Bone marrow (tissue), 2 donors: ENCODE data around the gene SDK2.

ENCODE experiments used
- DNase-seq, 2 donors: peaks; one replicate each; lab custom pipeline; 2025; lab: John Stamatoyannopoulos, UW

Gene SDK2

DNA sequence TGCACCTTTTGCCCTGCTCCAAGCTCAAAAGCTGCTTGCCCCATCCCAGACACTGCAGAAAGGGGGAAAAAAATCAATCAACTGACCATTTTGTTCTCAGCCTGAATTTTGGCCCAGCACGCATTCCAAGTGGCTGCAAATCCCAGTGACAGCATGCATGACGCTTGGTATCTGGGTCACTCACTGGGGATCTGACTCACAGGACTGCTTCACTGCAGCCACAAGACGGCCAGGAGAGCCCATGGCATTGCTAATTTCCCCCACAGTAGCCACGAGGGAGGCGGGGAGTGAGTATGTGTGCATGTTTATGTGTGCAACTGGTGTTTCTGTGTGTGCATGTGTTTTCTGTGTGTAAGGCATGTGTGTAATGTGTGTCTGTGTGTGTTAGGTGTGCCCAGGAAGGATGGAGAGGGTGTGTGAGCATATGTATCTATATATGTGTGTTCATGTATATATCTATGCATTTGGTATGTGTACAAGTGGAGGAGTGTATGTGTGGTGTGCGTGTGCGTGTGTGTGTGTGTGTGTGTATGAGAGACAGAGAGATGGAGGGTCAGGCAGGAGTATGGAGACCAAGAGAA is 33.8 kb downstream of the SDK2 start:
- no peak for DNase-seq

DNA sequence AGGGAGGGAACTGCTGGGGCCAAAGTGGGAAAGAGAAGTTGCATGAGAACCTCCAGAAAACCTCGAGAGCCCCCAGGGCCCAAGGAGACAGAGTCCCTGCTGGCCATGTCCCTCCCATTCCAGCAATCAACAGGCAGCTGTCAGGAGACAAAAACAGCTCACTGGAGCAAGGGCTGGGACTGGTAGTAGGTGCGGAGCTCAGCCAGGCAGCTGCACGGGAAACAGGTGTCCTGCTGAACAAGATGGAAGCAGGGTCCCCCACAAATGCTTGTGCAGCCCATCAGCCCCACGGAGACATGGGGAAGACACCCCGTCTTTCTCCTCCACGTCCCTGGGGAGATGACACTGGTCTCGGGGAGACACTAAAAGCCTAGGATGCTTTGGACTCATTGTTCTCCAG is 34.5 kb downstream of the SDK2 start:
- DNase-seq, result no peak

DNA sequence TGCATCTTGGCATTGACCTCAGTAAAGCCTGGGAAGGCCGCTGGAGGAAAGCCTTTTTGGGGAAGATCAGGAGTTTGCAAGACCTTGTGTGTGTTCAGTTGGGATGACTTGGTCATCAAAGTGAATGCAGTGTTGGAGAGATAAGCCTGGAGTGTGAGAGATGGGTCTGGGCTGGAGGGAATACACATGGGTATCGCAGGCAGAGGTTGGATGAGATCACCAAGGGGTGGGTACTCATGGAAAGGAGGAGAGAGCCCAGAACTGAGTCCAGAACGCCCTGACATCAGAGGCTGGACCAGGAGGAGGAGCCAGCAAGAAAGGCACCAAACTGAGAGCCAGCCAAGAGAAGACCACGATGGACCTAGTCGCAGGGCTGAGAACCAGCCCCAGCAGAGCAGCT is 35.2 kb downstream of the SDK2 start:
- no peak for DNase-seq

DNA sequence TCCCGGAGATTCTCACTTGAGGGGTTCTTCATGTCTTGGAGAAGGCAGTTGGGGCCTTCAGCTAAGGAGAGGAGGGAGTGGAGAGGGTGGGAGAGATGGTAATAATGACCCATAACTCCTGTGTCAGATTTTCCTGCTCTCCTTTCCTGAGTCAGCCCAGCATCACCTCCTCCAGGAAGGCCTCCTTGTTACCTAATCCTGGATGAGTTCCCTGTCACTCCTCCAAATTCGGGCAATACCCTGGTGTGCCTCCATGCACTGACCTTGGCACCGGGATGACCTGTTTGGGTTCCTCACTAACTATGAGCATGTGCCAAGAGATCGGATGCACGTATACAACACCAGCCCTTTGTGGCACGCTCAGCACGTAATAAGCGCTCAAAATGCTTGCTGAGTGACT is 38.8 kb downstream of the SDK2 start:
- no peak for DNase-seq

DNA sequence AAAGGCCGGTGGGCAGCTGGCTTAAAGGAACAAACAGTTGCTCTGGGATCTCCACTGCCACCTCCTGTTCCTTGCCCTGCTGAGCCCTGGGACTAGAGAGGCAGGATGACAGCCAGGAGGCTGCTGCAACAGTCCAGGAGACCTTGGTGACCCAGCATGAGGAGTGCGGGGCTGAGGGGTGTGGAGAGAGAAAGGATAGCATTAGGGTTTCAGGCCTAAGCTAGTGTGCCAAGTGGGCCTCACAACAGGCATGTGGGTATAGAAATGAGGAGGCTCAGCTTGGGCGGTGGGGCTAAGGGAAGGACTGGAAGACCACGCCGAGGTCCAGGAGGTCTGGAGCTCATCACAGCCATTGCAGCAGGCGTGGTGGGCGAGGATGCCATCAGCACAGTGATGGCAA is 39.8 kb downstream of the SDK2 start:
- DNase-seq, result no peak

DNA sequence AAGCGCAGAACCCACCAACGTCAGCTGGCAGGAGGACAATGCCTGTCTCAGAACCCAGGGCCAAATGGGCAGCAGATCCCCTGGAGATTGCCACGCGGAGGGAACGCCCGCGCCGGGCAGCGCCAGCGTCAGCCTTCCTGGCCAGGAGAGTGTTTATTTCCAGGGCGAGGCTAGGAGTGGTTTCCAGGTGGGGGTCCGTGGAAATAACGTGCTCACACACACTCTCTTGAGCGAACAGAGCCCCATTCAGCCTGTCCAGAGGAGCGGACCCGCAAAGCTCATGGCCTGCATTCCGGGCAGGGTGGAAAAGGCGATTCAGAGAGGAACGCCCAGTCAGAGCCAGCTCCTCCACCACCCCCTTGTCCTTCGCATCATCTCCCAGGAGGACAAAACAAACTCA is 40.3 kb downstream of the SDK2 start:
- DNase-seq, result no peak

DNA sequence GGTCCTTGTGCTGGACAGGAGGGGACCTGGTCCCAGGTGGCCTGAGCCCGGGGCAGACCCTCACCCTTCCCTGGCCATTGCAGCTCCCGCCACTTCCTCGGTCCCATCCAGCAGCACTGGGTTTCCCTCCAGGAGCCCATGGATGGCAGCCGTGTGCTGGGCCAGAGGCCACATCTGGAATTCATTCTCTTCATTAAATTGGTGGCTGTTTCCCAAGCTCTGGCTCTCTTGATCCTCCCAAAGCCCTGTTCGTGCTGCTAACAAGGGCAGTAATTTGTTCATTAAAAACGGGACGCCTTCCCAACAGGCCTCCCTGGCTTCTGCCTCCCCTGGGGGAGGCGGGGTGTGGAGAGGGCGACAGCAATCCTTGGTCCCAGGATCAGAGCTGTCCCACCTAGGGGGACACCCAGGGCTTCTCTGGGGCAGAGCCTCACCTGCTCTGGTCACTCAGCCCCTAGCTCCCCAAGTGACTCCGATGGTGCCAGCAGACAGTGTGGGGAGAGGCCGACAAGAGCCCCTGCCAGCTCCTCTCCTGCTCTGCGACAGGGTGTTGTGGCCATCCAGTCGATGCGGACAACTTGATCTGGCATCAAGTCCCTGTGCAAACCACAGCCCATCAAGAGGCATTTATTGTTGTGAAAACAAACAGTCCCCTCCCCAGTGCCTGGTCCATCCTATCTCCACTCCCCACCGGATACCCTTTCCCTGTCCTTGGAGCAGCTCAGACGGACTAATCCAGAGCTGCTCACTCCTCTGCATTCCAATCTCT is 44.0 kb downstream of the SDK2 start:
- DNase-seq, result no peak

DNA sequence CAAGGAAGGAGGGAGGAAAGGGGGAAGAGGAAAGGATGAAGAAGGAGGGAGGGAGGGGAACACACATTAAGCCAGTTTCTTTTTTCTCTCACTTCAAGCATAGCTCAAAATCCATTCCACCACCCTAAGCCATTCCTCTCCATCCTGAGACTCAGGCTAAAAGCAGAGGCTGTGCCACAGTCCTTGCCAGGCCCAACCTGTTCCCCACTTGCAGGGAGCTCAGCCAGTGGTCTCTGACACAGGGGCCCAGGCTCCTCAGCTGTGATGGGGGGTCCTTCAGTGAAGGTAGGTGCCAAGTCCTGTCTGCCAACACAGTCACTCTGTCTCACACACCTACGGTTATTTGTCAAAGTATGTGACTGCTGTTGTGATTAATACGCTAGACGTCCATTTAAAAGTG is 44.6 kb downstream of the SDK2 start:
- no peak for DNase-seq

DNA sequence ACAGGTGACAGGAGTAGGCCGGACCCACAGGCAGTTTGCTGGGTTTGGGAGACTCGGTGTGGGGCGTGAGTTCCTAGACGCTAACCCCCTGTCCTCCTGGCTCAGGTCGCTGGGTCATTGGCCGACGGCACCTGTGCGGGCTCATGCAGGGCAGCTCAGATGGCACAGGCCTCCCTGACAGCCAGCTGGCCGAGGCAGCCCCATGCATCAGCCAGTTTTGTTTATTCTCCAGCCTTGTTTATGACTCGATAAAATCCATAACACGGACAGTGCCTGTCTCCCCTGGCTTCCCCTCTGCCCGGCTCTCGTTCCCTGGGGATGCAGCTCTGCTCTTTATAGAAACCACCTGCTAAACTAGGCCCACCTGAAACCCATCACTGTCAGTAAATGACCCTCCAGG is 46.0 kb downstream of the SDK2 start:
- no peak for DNase-seq

DNA sequence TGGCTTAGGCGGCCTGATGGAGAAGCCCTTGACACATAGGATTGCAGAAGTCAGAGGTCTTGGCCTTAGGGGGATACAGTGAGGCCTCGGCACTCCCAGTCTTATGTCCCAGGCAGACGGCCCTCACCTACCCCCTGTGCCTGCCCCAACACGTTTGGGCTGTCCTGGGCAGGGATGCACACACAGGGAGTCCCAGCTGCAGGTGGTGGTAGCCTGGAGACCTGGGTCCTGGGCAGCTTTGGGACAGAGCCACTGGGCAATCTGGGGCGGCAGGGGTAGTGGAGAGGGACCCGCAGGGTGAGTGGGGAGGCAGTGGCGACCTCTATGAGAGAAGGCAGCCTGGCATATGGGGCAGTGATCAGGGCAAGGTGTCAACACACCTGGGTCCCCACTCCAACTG is 48.3 kb downstream of the SDK2 start:
- DNase-seq, result no peak

DNA sequence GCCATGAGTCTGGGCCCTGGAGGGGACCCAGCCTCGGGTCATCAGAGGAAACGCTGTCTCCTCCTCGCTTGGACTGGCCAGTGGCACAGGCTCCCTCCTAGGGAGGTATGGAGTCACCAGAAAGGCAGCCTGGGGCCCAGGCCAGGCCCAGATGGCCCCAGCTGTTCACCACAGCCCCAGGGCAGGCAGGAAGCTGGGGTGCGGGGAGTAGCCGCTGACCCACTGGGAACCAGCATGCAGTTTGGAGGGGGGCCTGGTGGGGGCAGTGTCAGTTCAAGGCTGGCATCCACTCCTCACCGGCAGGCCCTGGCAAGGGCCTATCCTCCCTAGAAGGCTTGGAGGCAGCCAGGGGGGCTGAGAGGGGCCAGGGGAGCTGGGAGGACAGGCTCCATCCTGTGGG is 48.8 kb downstream of the SDK2 start:
- DNase-seq, result no peak

DNA sequence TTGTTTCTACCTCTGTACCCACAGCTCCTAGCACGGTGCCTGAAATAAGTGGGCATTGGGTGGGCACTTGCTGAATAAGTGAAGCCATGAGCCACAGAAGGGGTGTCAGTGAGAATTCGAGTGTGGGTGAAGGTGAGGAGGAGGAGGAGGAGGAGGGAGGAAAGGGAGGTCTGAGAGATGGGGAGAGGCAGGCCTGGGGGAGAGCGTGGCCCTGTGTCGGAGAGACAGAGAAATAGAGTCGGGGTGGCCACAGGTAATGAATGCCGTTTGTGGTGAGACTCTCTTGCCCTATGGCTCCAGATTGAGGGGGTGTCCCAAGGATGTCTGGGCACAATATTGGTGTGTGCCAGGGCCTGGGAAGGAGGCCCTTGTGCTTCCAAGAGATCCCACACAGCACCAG is 49.2 kb downstream of the SDK2 start:
- DNase-seq, result no peak

DNA sequence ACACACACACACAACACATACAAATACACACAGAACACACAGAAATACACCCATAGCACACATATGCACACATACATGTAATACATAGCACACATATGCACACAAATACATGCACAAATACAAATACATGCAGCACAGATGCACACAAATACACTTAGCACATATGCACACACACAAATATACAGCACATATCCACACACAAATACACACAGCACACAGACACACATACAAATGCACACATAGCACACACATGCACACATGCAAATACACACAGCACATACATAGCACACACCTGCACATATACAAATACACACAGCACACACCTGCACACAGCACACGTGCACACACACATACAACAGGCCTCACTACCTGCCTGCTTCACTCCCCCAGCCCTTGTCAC is 49.6 kb downstream of the SDK2 start:
- no peak for DNase-seq

DNA sequence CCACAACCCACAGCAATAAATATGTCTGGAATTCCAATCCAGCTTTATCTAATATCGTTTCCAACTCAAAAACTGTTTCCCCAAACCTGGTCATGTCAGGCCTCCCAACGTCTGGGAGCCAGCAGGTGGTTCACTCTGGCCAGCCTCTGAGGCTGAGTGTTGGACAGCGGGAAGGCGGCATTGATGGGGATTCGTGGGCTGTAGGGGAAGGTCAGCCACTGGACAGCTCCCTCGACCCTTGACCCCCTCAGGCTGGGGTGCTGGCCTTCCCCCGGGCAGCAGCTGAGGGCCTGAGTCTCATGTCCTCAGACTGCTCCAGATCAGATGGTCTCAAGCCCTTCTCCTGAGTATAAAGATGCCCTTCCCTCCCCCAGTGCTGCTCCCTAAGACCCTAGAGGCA is 50.2 kb downstream of the SDK2 start:
- DNase-seq, result no peak

DNA sequence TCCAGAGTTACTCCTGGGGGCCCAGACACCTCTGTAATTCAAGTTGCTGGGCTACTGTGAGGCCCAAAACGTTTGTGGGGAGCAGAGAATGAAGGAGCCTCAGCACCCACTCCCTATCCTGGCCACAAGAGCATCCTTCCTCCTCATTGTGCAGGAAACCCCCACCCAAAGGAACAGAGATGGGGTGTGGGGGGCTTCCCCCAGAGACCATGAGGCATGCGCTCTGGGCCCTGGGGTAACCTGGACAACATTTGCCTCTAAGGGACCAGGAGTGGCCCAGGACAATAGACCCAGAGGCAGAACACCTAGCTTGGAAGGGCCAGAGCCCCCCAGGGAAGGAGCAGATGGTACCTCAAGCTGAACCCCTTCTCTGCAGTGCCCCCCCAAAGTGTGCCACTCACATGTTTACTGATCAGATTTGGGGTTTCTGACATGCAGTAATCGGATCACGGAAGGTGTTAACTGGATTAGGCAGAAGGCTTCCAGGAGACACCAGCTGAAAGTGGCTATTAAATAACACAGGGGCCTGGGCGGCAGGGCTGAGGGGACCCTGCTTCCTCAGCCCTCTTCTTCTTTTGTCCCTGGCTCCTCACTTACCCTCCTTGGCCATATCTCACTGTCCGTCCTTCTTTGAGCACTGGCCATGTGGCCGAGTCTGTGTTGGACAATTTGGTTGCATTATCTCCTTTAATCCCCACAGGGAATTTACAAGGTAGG is 50.8 kb downstream of the SDK2 start:
- no peak for DNase-seq

DNA sequence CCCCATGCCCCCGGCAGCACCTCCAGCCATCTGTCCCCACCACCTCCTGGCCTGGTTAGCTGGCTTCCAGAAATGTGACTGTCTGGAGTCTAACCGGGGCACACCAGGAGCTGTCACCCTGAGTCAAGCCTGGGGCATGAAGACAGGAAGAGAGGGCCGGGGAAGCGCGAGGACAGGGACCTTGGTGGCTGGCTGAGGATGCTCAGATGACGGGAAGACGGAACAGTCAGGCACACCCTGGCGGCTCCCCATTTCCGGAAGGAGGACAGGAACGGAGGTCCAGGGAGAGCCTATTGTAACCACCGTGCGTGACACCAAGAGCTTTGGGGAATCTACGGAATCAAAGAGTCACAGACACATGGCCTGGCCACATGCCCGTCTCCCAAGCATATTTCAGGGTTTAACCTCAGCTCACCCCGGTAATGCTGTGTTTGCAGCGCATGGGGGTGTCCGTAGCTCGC is 51.7 kb downstream of the SDK2 start:
- no peak for DNase-seq

DNA sequence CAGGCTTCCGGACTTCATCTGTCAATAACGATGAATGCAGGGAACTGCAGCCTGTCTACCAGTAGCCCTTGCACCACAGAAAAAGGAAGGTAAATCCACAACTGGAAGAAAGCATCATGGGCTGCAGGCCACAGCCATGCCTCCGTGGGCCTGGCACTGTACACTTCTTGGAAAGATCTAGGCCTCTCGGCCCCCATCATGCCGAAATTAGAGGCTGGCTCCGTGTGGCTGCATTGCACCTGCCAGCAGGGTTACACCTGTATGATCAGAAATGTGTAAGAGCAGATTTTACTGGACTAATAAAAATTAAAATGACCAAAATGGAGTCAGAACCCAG is 52.2 kb downstream of the SDK2 start:
- no peak for DNase-seq

DNA sequence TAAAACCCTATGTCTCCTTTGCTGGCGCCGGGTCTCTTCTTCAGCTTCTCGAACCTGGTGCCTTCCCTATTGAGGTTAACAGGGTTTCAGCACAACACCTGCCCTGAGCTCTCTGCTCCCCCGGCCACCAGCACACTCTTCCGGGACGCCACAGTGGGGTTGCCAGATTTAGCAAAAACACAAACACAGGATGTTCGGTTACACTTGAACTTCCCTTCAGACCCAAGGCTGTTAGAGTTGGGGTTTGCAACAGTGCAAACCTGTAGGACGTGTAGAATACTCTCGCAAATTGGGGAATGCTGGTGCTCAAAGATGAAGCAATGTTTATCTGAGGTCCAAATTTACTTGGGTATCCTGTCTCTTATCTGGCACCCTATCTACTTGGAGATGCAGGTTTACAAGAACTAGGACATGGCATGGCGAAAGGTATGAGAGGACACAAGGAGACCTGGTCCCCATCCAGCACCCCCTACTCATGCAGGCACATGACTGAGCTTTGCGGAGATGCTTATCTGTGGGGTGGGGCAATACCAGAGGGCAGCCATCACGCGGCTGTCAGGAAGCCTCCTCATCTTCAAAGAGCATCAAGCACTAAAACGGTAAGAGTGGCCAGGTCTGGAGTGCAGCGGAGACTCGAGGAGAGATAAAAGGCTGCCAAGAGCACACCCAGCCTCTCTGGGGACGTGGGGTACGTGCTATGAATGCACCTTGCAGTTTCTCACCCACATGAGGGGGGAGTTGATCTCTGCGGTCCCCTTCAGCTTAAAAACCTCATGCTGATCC is 52.8 kb downstream of the SDK2 start:
- peak in 1 of 2 donors; percentile 26 for DNase-seq

DNA sequence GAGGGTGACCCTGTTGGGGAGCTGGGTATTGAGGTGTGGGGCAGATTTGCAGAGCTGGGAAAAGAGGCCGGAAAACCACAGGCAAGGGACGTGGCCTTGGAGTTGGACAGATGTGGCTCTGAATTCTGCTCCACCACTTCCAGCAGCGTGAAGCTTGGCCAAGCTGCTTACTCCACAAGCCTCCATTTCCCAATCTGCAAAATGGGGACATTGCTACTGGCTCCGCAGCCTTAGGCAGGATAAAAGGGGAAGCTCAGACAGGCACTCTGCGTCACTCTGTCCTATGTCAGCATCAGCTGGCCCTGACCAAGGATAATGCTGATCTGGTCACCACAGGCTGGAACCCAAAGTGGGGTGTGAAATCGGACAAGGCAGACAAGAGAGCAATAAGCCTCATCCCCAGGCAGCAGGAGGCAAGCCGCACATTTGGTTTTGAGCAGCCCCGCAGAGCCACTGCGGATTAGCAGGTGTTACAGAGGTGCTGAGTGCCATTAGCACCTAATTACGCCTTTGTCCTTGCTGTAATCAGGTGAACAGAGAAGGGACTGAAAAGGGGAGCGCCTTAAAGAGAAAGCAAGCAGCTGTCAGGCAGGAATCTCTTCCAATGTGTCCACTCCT is 54.8 kb downstream of the SDK2 start:
- DNase-seq, result no peak

DNA sequence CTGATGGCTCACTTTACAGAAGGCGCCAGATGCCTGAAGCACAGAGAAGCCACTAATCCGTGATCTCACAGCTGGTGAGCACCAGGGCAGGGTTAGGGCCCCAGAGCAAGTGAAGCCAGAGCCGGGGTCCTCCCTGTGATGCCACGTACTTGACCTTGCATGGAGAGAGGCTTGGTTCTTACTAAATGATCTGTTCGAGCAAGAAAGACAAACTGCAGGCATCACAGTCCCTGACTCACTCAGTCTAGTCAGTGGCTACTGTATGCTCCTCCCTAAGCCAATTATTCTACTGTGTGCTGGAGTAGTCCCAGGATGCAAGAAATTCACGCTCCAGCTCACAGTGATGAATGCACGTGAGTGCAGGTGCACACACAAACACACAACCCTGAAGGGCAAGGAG is 55.4 kb downstream of the SDK2 start:
- DNase-seq, result no peak

DNA sequence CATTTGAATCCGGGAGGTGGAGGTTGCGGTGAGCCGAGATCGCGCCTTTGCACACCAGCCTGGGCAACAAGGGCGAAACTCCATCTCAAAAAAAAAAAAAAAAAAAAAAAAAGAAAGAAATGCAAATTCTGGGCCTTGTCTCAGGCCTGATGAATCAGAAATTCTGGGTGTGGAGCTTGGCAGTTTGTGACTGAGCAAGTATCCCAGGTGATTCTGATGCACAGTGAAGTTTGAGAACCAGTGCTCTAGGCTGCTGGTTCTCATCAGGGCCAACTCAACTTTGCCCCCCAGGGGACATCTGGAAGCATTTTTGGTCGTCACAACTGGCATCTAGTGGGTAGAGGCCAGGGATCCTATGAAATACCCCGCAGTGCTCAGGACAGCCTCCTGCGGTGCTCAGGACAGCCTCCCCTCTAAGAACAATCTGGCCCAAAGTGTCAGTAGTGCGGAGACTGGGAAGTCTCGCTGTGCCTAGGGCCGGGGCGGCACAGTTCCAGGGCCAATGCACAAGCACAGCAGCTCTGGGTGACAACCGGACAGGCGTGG is 55.9 kb downstream of the SDK2 start:
- no peak for DNase-seq
